SK-N-MC (cell line): Measurements from ENCODE around the gene HOXA3.

Experiments
- EZH2 ChIP-seq: fragments of 200-600 bp; sonication (generic); IDR thresholded peaks from one replicate; pipeline ENCODE4 v1.6.1; 2017; ENCODE audit warnings: antibody characterized with exemption
- FOXP2 ChIP-seq: optimal IDR thresholded peaks from 2 replicates; pipeline ENCODE3; 2011; ENCODE audit warnings: mild to moderate bottlenecking, moderate library complexity; ENCODE audit not compliant: insufficient read depth; ENCODE audit errors: extremely low read length, control extremely low read depth

DNA sequence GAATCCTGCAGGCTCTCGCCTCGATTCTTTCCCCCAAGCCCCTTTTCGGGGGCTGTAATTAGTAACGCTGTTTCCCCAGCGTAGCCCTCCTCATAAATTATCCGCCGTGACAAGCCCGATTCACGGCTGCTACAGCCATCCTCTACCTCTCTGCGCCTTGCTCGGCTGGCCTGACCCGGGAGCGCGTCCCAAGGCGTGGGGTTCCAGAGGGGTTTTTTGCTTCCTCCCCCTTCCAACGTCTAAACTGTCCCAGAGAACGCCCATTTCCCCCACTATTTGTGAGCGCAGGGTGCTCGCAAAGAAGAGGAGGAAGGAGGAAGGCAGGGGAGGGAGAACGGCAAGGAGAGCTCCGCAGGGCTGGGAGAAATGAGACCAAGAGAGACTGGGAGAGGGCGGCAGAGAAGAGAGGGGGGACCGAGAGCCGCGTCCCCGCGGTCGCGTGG is 9.8 kb downstream of the HOXA3 start:
- TF ChIP-seq EZH2 (no peak), FOXP2 (no peak)
